Calu3 (cell line): ENCODE measurements around the gene PM20D2. TPM values are rescaled to one million over a fixed set of nuclear protein-coding genes. Genes with fewer than 3 reads are reported as not detected.

Experiments
- BruUV-seq: library from RNA; stranded (reverse); fragments of 400-500 nt; replicated peaks from 2 replicates; lab custom pipeline; 2021; lab: Mats Ljungman, UMichigan
- CTCF ChIA-PET: fragments of 300-600 bp; sonication (Branson Sonifier 250); formaldehyde crosslinking; loops from one replicate; lab custom pipeline; 2022; ENCODE audit warnings: antibody characterized with exemption; lab: Charles Lee
- DNase-seq: peaks from one replicate; pipeline ENCODE4 v3.0.0; 2022
- H3K27ac Mint-ChIP-seq: one replicate; pipeline ENCODE4 v1.8.0; 2022; ENCODE audit warnings: mixed read lengths; ENCODE audit not compliant: unreplicated experiment
- H3K27me3 Mint-ChIP-seq: one replicate; pipeline ENCODE4 v1.8.0; 2022; ENCODE audit warnings: mixed read lengths; ENCODE audit not compliant: unreplicated experiment
- H3K36me3 Mint-ChIP-seq: one replicate; pipeline ENCODE4 v1.8.0; 2022; ENCODE audit warnings: mild to moderate bottlenecking, moderate library complexity, mixed read lengths; ENCODE audit not compliant: insufficient read depth, unreplicated experiment
- H3K4me1 Mint-ChIP-seq: one replicate; pipeline ENCODE4 v1.8.0; 2022; ENCODE audit warnings: mild to moderate bottlenecking, low read depth, mixed read lengths; ENCODE audit not compliant: unreplicated experiment
- H3K4me3 Mint-ChIP-seq: one replicate; pipeline ENCODE4 v1.8.0; 2022; ENCODE audit warnings: mild to moderate bottlenecking, low read depth, moderate library complexity, mixed read lengths; ENCODE audit not compliant: unreplicated experiment
- H3K9me3 Mint-ChIP-seq: one replicate; pipeline ENCODE4 v1.8.0; 2022; ENCODE audit warnings: low read depth, mixed read lengths; ENCODE audit not compliant: unreplicated experiment
- CTCF ChIP-seq: fragments of 200-600 bp; IDR thresholded peaks from one replicate; pipeline ENCODE4 v1.8.0; 2022; ENCODE audit warnings: antibody characterized with exemption; ENCODE audit not compliant: unreplicated experiment
- intact Hi-C: fragments of 100-400 bp; cut with micrococcal nuclease; formaldehyde crosslinking; loops from one replicate; pipeline ENCODE4 v1.10.0; 2022; ENCODE audit not compliant: unreplicated experiment
- total RNA-seq: library from RNA; stranded (reverse); gene quantifications from 2 replicates; pipeline ENCODE4 v1.2.3, GENCODE V29; 2022

PM20D2 gene
- total RNA-seq, 1 experiment from 2014 or later: 33.2 TPM

- CTCF ChIA-PET: interaction anchor here (0.7 kb wide), 1 partner anchor 127 kb away, joined by 4 read pairs; no protein-coding TSS in a partner anchor
- Mint-ChIP-seq H3K4me3 (no peak overlapping the region), H3K9me3 (no peaks in the 10 kb centered on the region), H3K4me1 (no peaks in the 10 kb centered on the region), H3K36me3 (no peaks in the 10 kb centered on the region), H3K27me3 (peaks cover 36% of the 10 kb centered on the region), H3K27ac (no peak overlapping the region)
- DNase-seq: no peak
- TF ChIP-seq CTCF: no peak
- no TSS peak for BruUV-seq
- intact Hi-C loops: no loop called here
Measured at GRCh38 chr6:89184344-89184743, 38.5 kb downstream of the PM20D2 start.

GRCh38 chr6:89186762-89187161 is 40.9 kb downstream of the PM20D2 start:
- intact Hi-C loops: no loop called here
- no peaks in the 10 kb centered on the region for H3K36me3 Mint-ChIP-seq

GRCh38 chr6:89187504-89187903 is 41.6 kb downstream of the PM20D2 start:
- TF ChIP-seq CTCF: no peak
- no peak for DNase-seq
- Mint-ChIP-seq H3K36me3 (no peaks in the 10 kb centered on the region), H3K9me3 (no peaks in the 10 kb centered on the region), H3K27me3 (peaks cover 14% of the 10 kb centered on the region), H3K27ac (no peak overlapping the region), H3K4me1 (no peaks in the 10 kb centered on the region), H3K4me3 (no peak overlapping the region)
- intact Hi-C loops: no loop called here
- CTCF ChIA-PET: no interaction called here
- BruUV-seq: no TSS peak

More at GRCh38 chr6:89186762-89187161, 40.9 kb downstream of the PM20D2 start:
- TF ChIP-seq CTCF: no peak
- Mint-ChIP-seq H3K9me3 (no peaks in the 10 kb centered on the region), H3K4me3 (no peak overlapping the region), H3K27ac (no peak overlapping the region), H3K27me3 (peaks cover 14% of the 10 kb centered on the region), H3K4me1 (no peaks in the 10 kb centered on the region)
- no TSS peak for BruUV-seq
- CTCF ChIA-PET: interaction anchor here (0.6 kb wide), 1 partner anchor 12 kb away, joined by 6 read pairs; no protein-coding TSS in a partner anchor
- DNase-seq: no peak

GRCh38 chr6:89190741-89191140 is 44.9 kb downstream of the PM20D2 start:
- peaks cover 38% of the 10 kb centered on the region for H3K27me3 Mint-ChIP-seq
- DNase-seq: no peak
- TF ChIP-seq CTCF: no peak
- H3K27ac Mint-ChIP-seq: no peak overlapping the region
- no peaks in the 10 kb centered on the region for H3K36me3 Mint-ChIP-seq
- intact Hi-C loops: no loop called here
- H3K9me3 Mint-ChIP-seq: no peaks in the 10 kb centered on the region
- H3K4me3 Mint-ChIP-seq: no peak overlapping the region
- CTCF ChIA-PET: interaction anchor here (0.6 kb wide), 1 partner anchor 179 kb away, joined by 4 read pairs; no protein-coding TSS in a partner anchor
- no peaks in the 10 kb centered on the region for H3K4me1 Mint-ChIP-seq
- BruUV-seq: no TSS peak
